Upper lobe of left lung (tissue), 4 donors: ENCODE measurements around the gene MICAL2.

ENCODE experiments used
- POLR2A ChIP-seq, 4 donors: fragments of 450-650 bp; IDR thresholded peaks; one replicate each; pipeline ENCODE4 v1.5.1; 2016 to 2017; ENCODE audit warnings: antibody characterized with exemption in 4 of 4, mild to moderate bottlenecking in 2 of 4
- TF ChIP-seq, protein P1 (sequence below), 6 experiments: fragments of 450-650 bp in 4 of 6; fragments of 200-600 bp in 2 of 6; sonication (generic) in 2 of 6; IDR thresholded peaks; one replicate each; pipeline ENCODE4 v1.5.1; 2016 to 2019; ENCODE audit warnings: antibody characterized with exemption in 6 of 6

DNA sequence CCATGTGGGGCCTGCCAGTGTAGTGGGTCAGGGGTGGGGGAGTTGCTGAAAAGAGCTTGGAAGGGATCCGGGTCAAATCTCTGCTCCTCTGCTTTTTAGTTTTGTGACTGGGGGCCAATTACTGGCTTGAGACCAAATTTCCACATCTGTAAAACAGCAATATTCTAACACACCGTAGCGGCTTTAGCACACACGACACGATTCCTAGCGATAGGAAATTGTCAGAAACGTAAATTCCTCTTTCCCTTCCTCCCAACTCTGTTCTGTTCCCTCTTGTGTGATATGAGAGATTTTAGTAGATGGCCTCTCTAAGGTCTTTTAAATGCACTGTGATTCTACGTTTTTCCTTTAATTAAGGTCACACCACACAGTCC is 71.9 kb downstream of the MICAL2 start:
- TF ChIP-seq, protein P1, sequence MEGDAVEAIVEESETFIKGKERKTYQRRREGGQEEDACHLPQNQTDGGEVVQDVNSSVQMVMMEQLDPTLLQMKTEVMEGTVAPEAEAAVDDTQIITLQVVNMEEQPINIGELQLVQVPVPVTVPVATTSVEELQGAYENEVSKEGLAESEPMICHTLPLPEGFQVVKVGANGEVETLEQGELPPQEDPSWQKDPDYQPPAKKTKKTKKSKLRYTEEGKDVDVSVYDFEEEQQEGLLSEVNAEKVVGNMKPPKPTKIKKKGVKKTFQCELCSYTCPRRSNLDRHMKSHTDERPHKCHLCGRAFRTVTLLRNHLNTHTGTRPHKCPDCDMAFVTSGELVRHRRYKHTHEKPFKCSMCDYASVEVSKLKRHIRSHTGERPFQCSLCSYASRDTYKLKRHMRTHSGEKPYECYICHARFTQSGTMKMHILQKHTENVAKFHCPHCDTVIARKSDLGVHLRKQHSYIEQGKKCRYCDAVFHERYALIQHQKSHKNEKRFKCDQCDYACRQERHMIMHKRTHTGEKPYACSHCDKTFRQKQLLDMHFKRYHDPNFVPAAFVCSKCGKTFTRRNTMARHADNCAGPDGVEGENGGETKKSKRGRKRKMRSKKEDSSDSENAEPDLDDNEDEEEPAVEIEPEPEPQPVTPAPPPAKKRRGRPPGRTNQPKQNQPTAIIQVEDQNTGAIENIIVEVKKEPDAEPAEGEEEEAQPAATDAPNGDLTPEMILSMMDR (IDR thresholded peaks at IDR 0.05): no peak
- no peak for TF ChIP-seq POLR2A (IDR thresholded peaks at IDR 0.05)
